ENCODE data around the gene RXRA.

Gene RXRA

GRCh38 chr9:134323741-134324358 is 2.4 kb upstream of the RXRA start:
- Histone ChIP-seq H3K27ac (ENCODE audit: low read depth in 2 of 2, low read length in 2 of 2) (peak overlapping the region; percentile 74 to 75), H3K36me3 (ENCODE audit: control insufficient read depth in 2 of 2, insufficient read depth in 2 of 2, low read length in 2 of 2) (no peaks in the 10 kb centered on the region), H3K4me1 (ENCODE audit: control insufficient read depth in 2 of 2, insufficient read depth in 2 of 2, low read length in 2 of 2) (peaks cover 34 to 44% of the 10 kb centered on the region in 2 donors), H3K4me3 (ENCODE audit: low read length in 2 of 2) (no peak overlapping the region), H3K27me3 (ENCODE audit: control insufficient read depth in 2 of 2, insufficient read depth in 2 of 2, low read length in 2 of 2) (no peaks in the 10 kb centered on the region), H3K9ac (ENCODE audit: low read depth in 1 of 2, low read length in 2 of 2) (peak overlapping the region in 1 of 2 donors; percentile 4), H3K9me3 (ENCODE audit: control insufficient read depth in 2 of 2, low read length in 2 of 2) (no peaks in the 10 kb centered on the region)

DNA sequence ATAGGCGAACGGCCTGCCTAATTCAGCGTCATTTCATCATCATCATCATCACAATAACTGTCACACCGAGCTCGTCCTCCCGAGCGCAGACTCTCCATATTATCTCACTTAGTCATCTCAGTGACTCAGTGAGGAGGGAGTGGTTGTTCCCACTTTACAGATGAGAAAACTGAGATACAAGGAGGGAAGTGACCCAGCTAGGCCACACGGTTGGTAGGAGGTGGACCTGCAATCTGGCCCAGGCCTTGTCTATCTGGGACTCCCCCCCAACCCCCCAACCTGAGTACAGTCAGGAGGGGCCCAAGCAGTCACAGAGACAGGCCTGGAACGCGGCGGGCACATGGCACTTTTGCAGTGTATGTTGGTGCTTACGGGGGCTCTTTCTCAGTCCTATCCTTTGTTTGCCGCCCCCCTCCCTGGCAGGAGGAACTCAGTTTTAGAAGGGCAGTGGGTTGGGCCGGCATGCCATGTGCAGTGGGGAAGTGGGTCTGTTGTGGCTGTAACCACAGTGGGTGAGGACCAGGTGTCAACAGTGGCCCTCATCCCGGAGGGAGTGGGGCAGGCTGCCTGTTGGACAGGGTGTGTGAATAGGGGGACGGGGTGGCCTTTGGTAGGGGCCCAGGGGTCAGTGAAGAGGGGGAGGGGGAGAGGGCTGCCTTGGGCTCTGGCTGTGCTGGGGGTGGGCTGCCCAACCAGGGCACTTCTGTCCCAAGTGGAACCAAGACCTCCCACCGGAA is 1.7 kb upstream of the RXRA start:
- no peaks in the 10 kb centered on the region for H3K9me3 ChIP-seq (ENCODE audit: control insufficient read depth in 2 of 2, low read length in 2 of 2)
- peak overlapping the region; percentile 90 to 95 for H3K9ac ChIP-seq (ENCODE audit: low read depth in 1 of 2, low read length in 2 of 2)
- no peaks in the 10 kb centered on the region for H3K27me3 ChIP-seq (ENCODE audit: control insufficient read depth in 2 of 2, insufficient read depth in 2 of 2, low read length in 2 of 2)
- H3K27ac ChIP-seq (ENCODE audit: low read depth in 2 of 2, low read length in 2 of 2): peak overlapping the region; percentile 93 to 97
- H3K36me3 ChIP-seq (ENCODE audit: control insufficient read depth in 2 of 2, insufficient read depth in 2 of 2, low read length in 2 of 2): no peaks in the 10 kb centered on the region
- peak overlapping the region; percentile 77 to 79 for H3K4me3 ChIP-seq (ENCODE audit: low read length in 2 of 2)
- H3K4me1 ChIP-seq (ENCODE audit: control insufficient read depth in 2 of 2, insufficient read depth in 2 of 2, low read length in 2 of 2): peaks cover 41 to 50% of the 10 kb centered on the region in 2 donors

DNA sequence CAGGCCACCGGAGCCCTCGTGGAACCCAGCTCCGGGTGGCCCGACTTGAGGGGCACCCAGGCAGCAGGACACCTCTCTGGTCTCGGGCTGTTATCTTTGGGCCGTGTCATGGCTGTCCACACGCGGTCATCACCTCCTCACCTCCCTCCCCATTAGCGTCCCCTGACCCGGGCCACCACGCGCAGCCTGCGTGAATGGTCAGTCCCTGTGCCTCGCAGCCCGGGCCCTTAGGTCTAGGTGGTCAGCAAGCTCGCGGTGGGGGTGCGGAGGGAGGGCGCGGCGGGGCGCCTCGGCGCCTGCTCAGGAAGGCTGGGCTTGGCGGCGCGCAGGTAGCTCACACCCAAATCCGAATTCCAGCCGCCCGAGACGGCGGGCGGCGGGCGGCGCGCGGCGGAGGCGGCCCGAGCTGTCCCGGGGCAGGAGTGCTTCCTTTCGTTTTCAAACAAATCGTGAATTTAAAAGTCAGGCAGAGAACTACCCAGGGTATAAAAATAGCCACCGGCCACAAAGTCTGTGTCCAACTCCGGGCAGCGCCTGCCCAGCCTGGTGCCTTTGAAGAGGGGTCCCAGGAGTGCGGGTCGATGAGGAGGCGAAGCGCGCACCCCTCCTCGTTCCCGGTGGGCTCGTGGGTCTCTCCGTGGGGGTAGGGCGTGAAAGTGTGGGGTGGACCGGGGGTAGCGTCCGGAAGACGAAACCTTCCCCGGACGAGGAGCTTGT is 1.0 kb upstream of the RXRA start:
- H3K27me3 ChIP-seq (ENCODE audit: control insufficient read depth in 2 of 2, insufficient read depth in 2 of 2, low read length in 2 of 2): no peaks in the 10 kb centered on the region
- peaks cover 48 to 58% of the 10 kb centered on the region in 2 donors for H3K4me1 ChIP-seq (ENCODE audit: control insufficient read depth in 2 of 2, insufficient read depth in 2 of 2, low read length in 2 of 2)

DNA sequence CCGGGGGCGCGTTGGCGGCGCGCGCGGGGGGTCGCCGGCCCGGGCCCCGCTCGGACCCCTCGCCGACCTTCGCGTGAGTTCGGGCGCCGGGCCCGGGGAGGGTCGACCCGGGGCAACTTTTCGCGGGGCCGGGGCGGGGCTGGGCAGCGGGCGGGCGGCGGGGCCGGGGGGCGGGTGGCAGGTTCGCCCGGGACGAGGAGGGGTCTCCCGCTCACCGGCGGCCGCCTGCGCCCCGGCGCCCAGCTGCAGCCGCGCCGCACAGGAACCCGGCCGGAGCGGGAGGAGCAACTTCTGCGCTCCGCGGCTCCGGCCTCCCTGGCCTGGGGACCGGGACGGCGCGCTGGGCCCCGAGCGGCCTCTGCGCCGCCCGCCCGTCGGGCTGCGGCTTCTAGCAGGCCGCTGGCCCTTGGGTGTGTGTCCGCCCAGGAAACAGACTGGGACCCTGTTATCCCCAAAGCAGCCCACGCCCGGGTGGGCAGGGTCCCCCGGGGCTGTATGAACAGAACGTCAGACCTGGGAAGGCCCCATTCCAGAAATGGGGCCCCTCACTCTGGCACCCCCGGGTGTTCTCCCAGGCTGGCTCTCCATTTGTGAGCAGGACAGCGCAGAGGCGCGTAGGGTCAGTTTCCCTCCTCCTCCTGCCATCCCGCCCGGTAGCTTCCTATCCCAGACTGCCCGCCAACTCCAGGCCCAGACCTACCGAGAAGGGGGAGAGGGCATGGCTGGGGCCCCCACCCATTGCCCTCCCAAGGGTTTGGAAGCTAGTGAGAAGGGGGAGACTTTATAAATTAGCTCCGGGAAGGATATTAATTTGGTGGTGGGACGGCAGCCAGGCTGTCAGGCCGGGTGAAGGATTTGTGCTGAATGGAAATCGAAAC is 708 bp downstream of the RXRA start:
- peaks cover 65 to 69% of the 10 kb centered on the region in 2 donors for H3K4me1 ChIP-seq (ENCODE audit: control insufficient read depth in 2 of 2, insufficient read depth in 2 of 2, low read length in 2 of 2)
- H3K9ac ChIP-seq (ENCODE audit: low read depth in 1 of 2, low read length in 2 of 2): peak overlapping the region; percentile 86 to 89
- peak overlapping the region; percentile 92 to 97 for H3K27ac ChIP-seq (ENCODE audit: low read depth in 2 of 2, low read length in 2 of 2)
- H3K9me3 ChIP-seq (ENCODE audit: control insufficient read depth in 2 of 2, low read length in 2 of 2): no peaks in the 10 kb centered on the region
- peak overlapping the region; percentile 77 to 78 for H3K4me3 ChIP-seq (ENCODE audit: low read length in 2 of 2)
- H3K27me3 ChIP-seq (ENCODE audit: control insufficient read depth in 2 of 2, insufficient read depth in 2 of 2, low read length in 2 of 2): no peaks in the 10 kb centered on the region
- no peaks in the 10 kb centered on the region for H3K36me3 ChIP-seq (ENCODE audit: control insufficient read depth in 2 of 2, insufficient read depth in 2 of 2, low read length in 2 of 2)

More for the DNA sequence above, 1.0 kb upstream of the RXRA start:
- H3K36me3 ChIP-seq (ENCODE audit: control insufficient read depth in 2 of 2, insufficient read depth in 2 of 2, low read length in 2 of 2): no peaks in the 10 kb centered on the region
- H3K4me3 ChIP-seq (ENCODE audit: low read length in 2 of 2): peak overlapping the region; percentile 77 to 79
- no peaks in the 10 kb centered on the region for H3K9me3 ChIP-seq (ENCODE audit: control insufficient read depth in 2 of 2, low read length in 2 of 2)
- peak overlapping the region; percentile 93 to 97 for H3K27ac ChIP-seq (ENCODE audit: low read depth in 2 of 2, low read length in 2 of 2)
- peak overlapping the region; percentile 90 to 95 for H3K9ac ChIP-seq (ENCODE audit: low read depth in 1 of 2, low read length in 2 of 2)

DNA sequence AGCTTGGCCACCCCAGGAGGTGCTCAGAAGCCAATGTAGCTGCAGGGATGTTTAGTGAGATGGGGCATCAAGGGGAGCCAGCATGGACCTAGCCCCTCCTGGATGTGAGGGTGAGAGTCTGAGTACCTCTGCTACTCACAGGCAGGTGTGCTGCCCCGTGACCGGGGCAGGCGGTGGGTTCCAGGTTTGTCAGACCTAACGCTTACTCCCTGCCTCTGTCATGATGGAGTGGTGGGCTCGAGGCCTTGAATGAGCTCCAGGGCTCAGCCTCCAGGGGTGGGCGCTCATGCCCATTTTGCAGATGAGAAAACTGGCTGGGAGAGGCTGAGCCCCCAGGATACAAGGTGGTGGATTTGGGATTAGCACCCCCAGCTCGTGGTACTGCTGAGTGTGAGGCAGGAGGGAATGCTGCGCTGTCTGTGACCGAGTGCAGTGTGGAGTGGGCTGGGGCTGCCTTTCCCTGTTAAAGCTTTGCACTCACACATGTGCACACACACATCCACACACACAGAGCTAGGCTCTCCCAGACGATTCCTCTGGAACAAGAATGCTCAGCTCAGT is 1.5 kb downstream of the RXRA start:
- Histone ChIP-seq H3K9me3 (ENCODE audit: control insufficient read depth in 2 of 2, low read length in 2 of 2) (no peaks in the 10 kb centered on the region), H3K4me3 (ENCODE audit: low read length in 2 of 2) (peak overlapping the region; percentile 77 to 78), H3K9ac (ENCODE audit: low read depth in 1 of 2, low read length in 2 of 2) (peak overlapping the region; percentile 86 to 89), H3K36me3 (ENCODE audit: control insufficient read depth in 2 of 2, insufficient read depth in 2 of 2, low read length in 2 of 2) (no peaks in the 10 kb centered on the region), H3K27ac (ENCODE audit: low read depth in 2 of 2, low read length in 2 of 2) (peak overlapping the region; percentile 92 to 97), H3K27me3 (ENCODE audit: control insufficient read depth in 2 of 2, insufficient read depth in 2 of 2, low read length in 2 of 2) (no peaks in the 10 kb centered on the region), H3K4me1 (ENCODE audit: control insufficient read depth in 2 of 2, insufficient read depth in 2 of 2, low read length in 2 of 2) (peaks cover 70 to 77% of the 10 kb centered on the region in 2 donors)

- H3K36me3 ChIP-seq (ENCODE audit: control insufficient read depth in 2 of 2, insufficient read depth in 2 of 2, low read length in 2 of 2): no peaks in the 10 kb centered on the region
- peak overlapping the region; percentile 92 to 97 for H3K27ac ChIP-seq (ENCODE audit: low read depth in 2 of 2, low read length in 2 of 2)
- peak overlapping the region; percentile 86 to 89 for H3K9ac ChIP-seq (ENCODE audit: low read depth in 1 of 2, low read length in 2 of 2)
- H3K4me3 ChIP-seq (ENCODE audit: low read length in 2 of 2): peak overlapping the region; percentile 77 to 78
- no peaks in the 10 kb centered on the region for H3K9me3 ChIP-seq (ENCODE audit: control insufficient read depth in 2 of 2, low read length in 2 of 2)
- no peaks in the 10 kb centered on the region for H3K27me3 ChIP-seq (ENCODE audit: control insufficient read depth in 2 of 2, insufficient read depth in 2 of 2, low read length in 2 of 2)
- peaks cover 77 to 79% of the 10 kb centered on the region in 2 donors for H3K4me1 ChIP-seq (ENCODE audit: control insufficient read depth in 2 of 2, insufficient read depth in 2 of 2, low read length in 2 of 2)
Measured at GRCh38 chr9:134328341-134328840, 2.1 kb downstream of the RXRA start.

GRCh38 chr9:134328841-134329575 is 2.8 kb downstream of the RXRA start:
- H3K36me3 ChIP-seq (ENCODE audit: control insufficient read depth in 2 of 2, insufficient read depth in 2 of 2, low read length in 2 of 2): no peaks in the 10 kb centered on the region
- H3K4me3 ChIP-seq (ENCODE audit: low read length in 2 of 2): peak overlapping the region; percentile 77 to 78
- H3K9me3 ChIP-seq (ENCODE audit: control insufficient read depth in 2 of 2, low read length in 2 of 2): no peaks in the 10 kb centered on the region
- H3K27ac ChIP-seq (ENCODE audit: low read depth in 2 of 2, low read length in 2 of 2): peak overlapping the region; percentile 92 to 97
- no peaks in the 10 kb centered on the region for H3K27me3 ChIP-seq (ENCODE audit: control insufficient read depth in 2 of 2, insufficient read depth in 2 of 2, low read length in 2 of 2)
- H3K4me1 ChIP-seq (ENCODE audit: control insufficient read depth in 2 of 2, insufficient read depth in 2 of 2, low read length in 2 of 2): peaks cover 77 to 78% of the 10 kb centered on the region in 2 donors
- peak overlapping the region; percentile 86 to 89 for H3K9ac ChIP-seq (ENCODE audit: low read depth in 1 of 2, low read length in 2 of 2)

DNA sequence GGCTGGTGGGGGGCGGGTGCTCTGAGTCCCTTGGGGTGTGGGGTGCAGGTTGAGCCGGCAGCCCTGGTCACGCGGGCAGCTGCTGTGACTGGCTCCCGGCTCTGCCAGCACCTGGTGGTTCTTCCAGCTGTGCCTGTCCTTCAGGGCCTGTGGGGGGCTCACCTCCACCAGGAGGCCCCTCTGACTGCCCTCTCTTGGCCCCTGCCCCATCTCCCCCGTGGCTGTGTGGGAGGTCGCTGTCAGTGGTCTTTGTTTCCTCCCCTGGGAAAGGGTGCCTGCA is 3.3 kb downstream of the RXRA start:
- peak overlapping the region; percentile 92 to 97 for H3K27ac ChIP-seq (ENCODE audit: low read depth in 2 of 2, low read length in 2 of 2)
- H3K9me3 ChIP-seq (ENCODE audit: control insufficient read depth in 2 of 2, low read length in 2 of 2): no peaks in the 10 kb centered on the region
- H3K36me3 ChIP-seq (ENCODE audit: control insufficient read depth in 2 of 2, insufficient read depth in 2 of 2, low read length in 2 of 2): no peaks in the 10 kb centered on the region
- peaks cover 77 to 78% of the 10 kb centered on the region in 2 donors for H3K4me1 ChIP-seq (ENCODE audit: control insufficient read depth in 2 of 2, insufficient read depth in 2 of 2, low read length in 2 of 2)
- peak overlapping the region; percentile 77 to 78 for H3K4me3 ChIP-seq (ENCODE audit: low read length in 2 of 2)
- peak overlapping the region; percentile 86 to 89 for H3K9ac ChIP-seq (ENCODE audit: low read depth in 1 of 2, low read length in 2 of 2)
- H3K27me3 ChIP-seq (ENCODE audit: control insufficient read depth in 2 of 2, insufficient read depth in 2 of 2, low read length in 2 of 2): no peaks in the 10 kb centered on the region

GRCh38 chr9:134329886-134330285 is 3.6 kb downstream of the RXRA start:
- peaks cover 77 to 79% of the 10 kb centered on the region in 2 donors for H3K4me1 ChIP-seq (ENCODE audit: control insufficient read depth in 2 of 2, insufficient read depth in 2 of 2, low read length in 2 of 2)
- H3K9ac ChIP-seq (ENCODE audit: low read depth in 1 of 2, low read length in 2 of 2): peak overlapping the region; percentile 86 to 89
- H3K36me3 ChIP-seq (ENCODE audit: control insufficient read depth in 2 of 2, insufficient read depth in 2 of 2, low read length in 2 of 2): no peaks in the 10 kb centered on the region
- H3K27me3 ChIP-seq (ENCODE audit: control insufficient read depth in 2 of 2, insufficient read depth in 2 of 2, low read length in 2 of 2): no peaks in the 10 kb centered on the region
- H3K4me3 ChIP-seq (ENCODE audit: low read length in 2 of 2): peak overlapping the region; percentile 77 to 78
- H3K9me3 ChIP-seq (ENCODE audit: control insufficient read depth in 2 of 2, low read length in 2 of 2): no peaks in the 10 kb centered on the region
- peak overlapping the region; percentile 92 to 97 for H3K27ac ChIP-seq (ENCODE audit: low read depth in 2 of 2, low read length in 2 of 2)
